Muscle of leg (tissue), 11 donors: ENCODE measurements around the gene SESTD1. TPM values are rescaled to one million over a fixed set of nuclear protein-coding genes. Genes with fewer than 3 reads are reported as not detected.

ENCODE experiments used
- DNase-seq: peaks from one replicate; pipeline ENCODE4 v3.0.0; 2013
- H3K27ac ChIP-seq: one replicate; pipeline ENCODE4 v1.5.1; 2013; ENCODE audit warnings: mild to moderate bottlenecking, low read length, control low read depth
- H3K27me3 ChIP-seq: one replicate; pipeline ENCODE4 v1.6.1; 2013; ENCODE audit warnings: low read length; ENCODE audit not compliant: control insufficient read depth, insufficient read depth
- H3K36me3 ChIP-seq: one replicate; pipeline ENCODE4 v1.6.1; 2013; ENCODE audit warnings: low read length; ENCODE audit not compliant: control insufficient read depth, insufficient read depth
- H3K4me1 ChIP-seq: one replicate; pipeline ENCODE4 v1.6.1; 2013; ENCODE audit warnings: low read length; ENCODE audit not compliant: control insufficient read depth, insufficient read depth
- H3K4me3 ChIP-seq: one replicate; pipeline ENCODE4 v1.5.1; 2013; ENCODE audit warnings: low read length, control low read depth
- H3K9me3 ChIP-seq: replicated peaks from 2 replicates; pipeline ENCODE4 v1.6.1; 2013; ENCODE audit warnings: low read depth, low read length; ENCODE audit not compliant: control insufficient read depth
- WGBS: methylation state at CpG from one replicate; pipeline ENCODE4 v1.1.5; 2013; ENCODE audit warnings: missing lambda C conversion rate; ENCODE audit not compliant: insufficient coverage; 5-methylcytosine and 5-hydroxymethylcytosine counted together
- polyA plus RNA-seq, 8 donors: library from polyadenylated mRNA; unstranded; fragments of 120-200 nt; gene quantifications; one replicate each; pipeline versions ENCODE4 v1.2.1 to v1.2.3, GENCODE V29; 2013; ENCODE audit warnings: inconsistent platforms in 1 of 8, low replicate concordance in 1 of 8; ENCODE audit not compliant: insufficient read length in 8 of 8, insufficient read depth in 1 of 8
- total RNA-seq: library from RNA; stranded (reverse); fragments of 120-200 nt; gene quantifications from one replicate; pipeline ENCODE4 v1.2.4, GENCODE V29; 2013

Gene SESTD1
- total and polyA plus RNA-seq, 9 donors, result 14.3 to 41.1 (median 27.0) TPM

- no peaks in the 10 kb centered on the region for H3K9me3 ChIP-seq
- no peaks in the 10 kb centered on the region for H3K27me3 ChIP-seq
- no CpG with 5 or more reads among the region's 3 CpGs for WGBS
- H3K27ac ChIP-seq, result no peak overlapping the region
- peaks cover 9% of the 10 kb centered on the region for H3K36me3 ChIP-seq
- DNase-seq, result no peak
- no peaks in the 10 kb centered on the region for H3K4me1 ChIP-seq
- H3K4me3 ChIP-seq, result no peak overlapping the region
These were observed 139.2 kb downstream of the SESTD1 start for GRCh38 chr2:179125404-179125803.

- Histone ChIP-seq H3K36me3 (peaks cover 16% of the 10 kb centered on the region), H3K27me3 (no peaks in the 10 kb centered on the region), H3K9me3 (no peaks in the 10 kb centered on the region), H3K4me1 (no peaks in the 10 kb centered on the region), H3K4me3 (no peak overlapping the region), H3K27ac (no peak overlapping the region)
- no CpG with 5 or more reads among the region's 3 CpGs for WGBS
- no peak for DNase-seq
These were observed 140.3 kb downstream of the SESTD1 start for GRCh38 chr2:179124282-179124681.

- WGBS, result no CpG with 5 or more reads among the region's 1 CpG
- Histone ChIP-seq H3K4me3 (no peak overlapping the region), H3K27me3 (no peaks in the 10 kb centered on the region), H3K4me1 (no peaks in the 10 kb centered on the region), H3K27ac (no peak overlapping the region), H3K9me3 (no peaks in the 10 kb centered on the region), H3K36me3 (peaks cover 16% of the 10 kb centered on the region)
- DNase-seq, result no peak
These were observed 141.4 kb downstream of the SESTD1 start for GRCh38 chr2:179123272-179123662.

- Histone ChIP-seq H3K27ac (no peak overlapping the region), H3K27me3 (no peaks in the 10 kb centered on the region), H3K36me3 (peaks cover 17% of the 10 kb centered on the region), H3K9me3 (no peaks in the 10 kb centered on the region), H3K4me3 (no peak overlapping the region), H3K4me1 (no peaks in the 10 kb centered on the region)
- peak; percentile 26 for DNase-seq
These were observed 156.9 kb downstream of the SESTD1 start for GRCh38 chr2:179107737-179108136.

GRCh38 chr2:179106676-179107428, 157.8 kb downstream of the SESTD1 start:
- H3K4me3 ChIP-seq, result no peak overlapping the region
- no CpG with 5 or more reads among the region's 3 CpGs for WGBS
- no peaks in the 10 kb centered on the region for H3K9me3 ChIP-seq
- H3K4me1 ChIP-seq, result no peaks in the 10 kb centered on the region
- H3K36me3 ChIP-seq, result peaks cover 10% of the 10 kb centered on the region
- peak; percentile 71 for DNase-seq
- peak overlapping the region; percentile 49 for H3K27ac ChIP-seq
- no peaks in the 10 kb centered on the region for H3K27me3 ChIP-seq

- no CpG with 5 or more reads among the region's 4 CpGs for WGBS
- Histone ChIP-seq H3K27me3 (no peaks in the 10 kb centered on the region), H3K4me1 (no peaks in the 10 kb centered on the region), H3K27ac (peak overlapping the region; percentile 39), H3K4me3 (no peak overlapping the region), H3K36me3 (peaks cover 8% of the 10 kb centered on the region), H3K9me3 (no peaks in the 10 kb centered on the region)
- DNase-seq, result no peak
These were observed 158.3 kb downstream of the SESTD1 start for GRCh38 chr2:179106342-179106675.

- peaks cover 4% of the 10 kb centered on the region for H3K36me3 ChIP-seq
- WGBS, result no CpG with 5 or more reads among the region's 2 CpGs
- no peak for DNase-seq
- H3K9me3 ChIP-seq, result no peaks in the 10 kb centered on the region
- H3K27me3 ChIP-seq, result no peaks in the 10 kb centered on the region
- H3K27ac ChIP-seq, result no peak overlapping the region
- H3K4me1 ChIP-seq, result no peaks in the 10 kb centered on the region
- no peak overlapping the region for H3K4me3 ChIP-seq
These were observed 159.9 kb downstream of the SESTD1 start for GRCh38 chr2:179104736-179105135.

- no CpG with 5 or more reads among the region's 4 CpGs for WGBS
- H3K27me3 ChIP-seq, result no peaks in the 10 kb centered on the region
These were observed 166.4 kb downstream of the SESTD1 start for GRCh38 chr2:179098080-179098689.

GRCh38 chr2:179097131-179097530, 167.5 kb downstream of the SESTD1 start:
- Histone ChIP-seq H3K9me3 (peaks cover 2% of the 10 kb centered on the region), H3K27ac (no peak overlapping the region), H3K36me3 (no peaks in the 10 kb centered on the region), H3K4me3 (no peak overlapping the region), H3K4me1 (no peaks in the 10 kb centered on the region), H3K27me3 (no peaks in the 10 kb centered on the region)
- DNase-seq, result no peak
- WGBS, result no CpG with 5 or more reads among the region's 1 CpG

More at GRCh38 chr2:179098080-179098689, 166.4 kb downstream of the SESTD1 start:
- H3K4me1 ChIP-seq, result no peaks in the 10 kb centered on the region
- no peaks in the 10 kb centered on the region for H3K9me3 ChIP-seq
- no peak overlapping the region for H3K27ac ChIP-seq
- no peak for DNase-seq
- H3K4me3 ChIP-seq, result no peak overlapping the region
- no peaks in the 10 kb centered on the region for H3K36me3 ChIP-seq

GRCh38 chr2:179096090-179096489, 168.5 kb downstream of the SESTD1 start:
- no CpG with 5 or more reads among the region's 3 CpGs for WGBS

More at GRCh38 chr2:179096090-179096489, 168.5 kb downstream of the SESTD1 start:
- no peaks in the 10 kb centered on the region for H3K27me3 ChIP-seq
- H3K36me3 ChIP-seq, result no peaks in the 10 kb centered on the region
- H3K9me3 ChIP-seq, result peaks cover 2% of the 10 kb centered on the region
- DNase-seq, result no peak
- no peaks in the 10 kb centered on the region for H3K4me1 ChIP-seq
- H3K27ac ChIP-seq, result no peak overlapping the region
- no peak overlapping the region for H3K4me3 ChIP-seq
